ENCODE measurements around the gene RASSF4.

Gene RASSF4

DNA sequence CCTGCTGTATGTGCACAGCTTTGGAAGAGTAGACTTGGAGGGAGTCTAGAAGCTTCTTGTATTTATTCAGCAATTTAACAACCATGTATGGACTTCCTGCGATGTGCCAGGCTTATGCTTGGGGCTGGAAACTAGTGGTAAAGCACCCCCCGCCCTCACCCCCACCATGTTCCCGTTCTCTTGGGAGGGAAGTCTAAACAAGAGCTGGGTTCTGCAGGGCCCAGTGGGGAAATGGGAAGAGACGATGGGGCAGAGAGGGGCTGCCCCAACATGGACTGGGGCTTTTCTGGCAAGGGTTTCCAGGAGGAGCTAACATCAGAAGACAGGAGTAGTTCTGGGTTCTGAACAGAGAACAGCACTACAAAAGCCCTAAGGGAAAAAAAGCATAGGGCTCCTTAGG, 8.0 kb downstream of the RASSF4 start:
- Histone ChIP-seq H3K4me1 (ENCODE audit: insufficient read depth, low read length) (peaks cover 38% of the 10 kb centered on the region), H3K9ac (ENCODE audit: low read depth, low read length) (no peak overlapping the region), H3K9me3 (ENCODE audit: control insufficient read depth, insufficient read depth, low read length) (no peaks in the 10 kb centered on the region), H3K36me3 (ENCODE audit: insufficient read depth, low read length) (no peaks in the 10 kb centered on the region)

DNA sequence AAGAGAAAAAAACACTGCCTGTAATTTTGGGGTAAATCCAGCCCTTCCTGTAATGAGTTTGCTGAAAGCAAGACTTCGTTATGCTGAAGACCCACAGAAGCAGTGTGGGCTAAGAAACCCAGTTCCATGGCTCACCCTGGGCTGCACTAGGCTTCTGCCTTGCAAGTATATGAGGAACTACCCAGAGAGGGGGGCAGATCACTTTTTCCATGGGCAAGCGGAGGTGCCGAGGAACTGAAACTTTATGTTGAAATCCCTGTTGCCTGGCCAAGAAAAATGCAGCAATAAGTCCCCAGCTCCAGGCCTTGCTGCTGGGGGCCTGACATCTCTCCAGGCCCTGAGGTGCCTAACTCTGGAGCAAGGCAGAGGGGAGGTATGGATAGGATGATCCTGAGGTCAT, 8.5 kb downstream of the RASSF4 start:
- H3K4me1 ChIP-seq (ENCODE audit: insufficient read depth, low read length), result peaks cover 38% of the 10 kb centered on the region
- no peaks in the 10 kb centered on the region for H3K36me3 ChIP-seq (ENCODE audit: insufficient read depth, low read length)
- no peaks in the 10 kb centered on the region for H3K9me3 ChIP-seq (ENCODE audit: control insufficient read depth, insufficient read depth, low read length)
- H3K9ac ChIP-seq (ENCODE audit: low read depth, low read length), result no peak overlapping the region

DNA sequence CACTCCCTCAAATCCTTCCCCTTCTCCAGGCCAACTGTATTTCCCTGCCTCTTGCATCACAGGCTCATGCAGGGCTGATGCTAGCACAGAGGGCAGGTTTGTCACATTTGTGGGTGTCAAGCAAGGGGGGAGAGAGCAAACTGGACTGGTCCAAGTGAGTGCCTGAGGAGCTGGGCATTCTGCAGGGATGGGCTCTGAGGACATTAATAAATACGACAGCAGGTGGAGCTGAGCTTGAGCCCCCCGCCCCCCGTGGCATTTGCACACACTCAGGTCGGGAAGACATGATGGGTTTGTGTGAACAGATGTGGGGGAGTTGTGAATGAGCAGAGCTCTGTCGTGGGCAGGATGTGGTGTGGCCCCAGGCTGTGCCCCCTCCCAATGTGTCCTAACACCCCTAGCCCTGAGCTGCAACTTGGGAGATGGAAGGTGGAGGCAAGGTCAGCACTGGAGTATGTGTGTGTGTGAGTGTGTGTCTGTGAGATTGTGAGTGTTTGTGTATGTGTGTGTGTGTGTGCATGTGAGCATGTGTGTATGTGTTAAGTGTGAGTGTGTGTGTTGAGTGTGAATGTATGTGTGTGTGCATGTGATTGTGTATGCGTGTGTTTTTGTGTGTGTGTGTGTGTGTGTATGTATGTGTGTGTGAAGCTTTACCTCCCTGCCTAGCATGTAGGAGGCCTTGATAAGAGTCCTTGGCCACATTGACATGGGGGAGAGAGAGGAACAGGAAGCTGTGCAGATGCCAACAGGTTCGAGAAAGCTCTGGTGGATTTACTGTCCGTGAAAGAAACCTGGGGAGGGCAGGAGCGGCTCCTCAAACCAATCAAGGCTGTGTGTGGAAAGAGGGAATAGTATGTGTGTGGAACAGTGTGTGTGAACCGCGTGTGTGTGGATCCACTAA, 9.1 kb downstream of the RASSF4 start:
- no peak overlapping the region for H3K9ac ChIP-seq (ENCODE audit: low read depth, low read length)
- no peaks in the 10 kb centered on the region for H3K36me3 ChIP-seq (ENCODE audit: insufficient read depth, low read length)
- H3K4me1 ChIP-seq (ENCODE audit: insufficient read depth, low read length), result peaks cover 39% of the 10 kb centered on the region
- no peaks in the 10 kb centered on the region for H3K9me3 ChIP-seq (ENCODE audit: control insufficient read depth, insufficient read depth, low read length)

DNA sequence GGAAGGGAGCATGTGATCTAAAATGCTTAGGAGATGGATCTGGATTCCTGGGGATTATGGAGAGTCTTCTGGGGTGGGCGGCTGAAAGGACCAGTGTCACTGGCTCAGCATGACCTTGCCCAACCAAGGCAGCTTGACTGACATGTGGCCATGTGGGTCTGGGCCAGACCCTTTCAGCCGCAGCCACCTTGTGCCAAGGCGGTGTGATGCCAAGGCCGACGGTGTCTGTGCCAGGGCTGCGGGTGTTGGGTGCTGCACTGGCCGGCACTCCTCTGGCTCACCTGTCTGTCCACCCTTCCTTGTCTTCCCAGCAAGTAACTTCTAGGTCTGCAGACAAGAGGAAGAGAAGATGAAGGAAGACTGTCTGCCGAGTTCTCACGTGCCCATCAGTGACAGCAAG, 10.3 kb downstream of the RASSF4 start:
- Histone ChIP-seq H3K36me3 (ENCODE audit: insufficient read depth, low read length) (no peaks in the 10 kb centered on the region), H3K9ac (ENCODE audit: low read depth, low read length) (no peak overlapping the region), H3K4me1 (ENCODE audit: insufficient read depth, low read length) (peaks cover 30% of the 10 kb centered on the region)

DNA sequence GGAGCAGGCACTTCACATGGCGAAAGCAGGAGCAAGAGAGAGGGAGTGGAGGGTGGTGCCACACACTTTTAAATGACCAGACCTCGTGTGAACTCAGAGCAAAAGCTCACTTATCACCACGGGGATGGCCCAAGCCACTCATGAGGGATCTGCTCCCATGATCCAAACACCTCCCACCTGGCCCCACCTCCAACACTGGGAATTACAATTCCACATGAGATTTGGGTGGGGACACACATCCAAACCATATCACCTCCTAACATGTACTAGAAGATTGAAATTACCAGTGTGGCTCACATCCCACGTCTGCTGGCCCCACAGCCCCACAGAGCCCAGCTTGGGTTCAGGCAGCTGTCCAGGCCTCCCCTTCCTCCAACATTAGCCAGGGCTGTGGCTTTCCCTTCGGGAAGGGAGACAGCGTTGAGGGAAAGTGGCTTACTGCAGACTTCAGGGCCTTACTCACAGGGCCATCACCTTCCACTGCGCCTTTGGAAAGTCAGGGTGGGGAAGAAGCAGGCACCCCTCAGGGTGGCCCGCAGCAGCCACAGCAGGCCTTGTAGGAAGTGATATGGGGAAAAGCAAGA, 11.3 kb downstream of the RASSF4 start:
- Histone ChIP-seq H3K36me3 (ENCODE audit: insufficient read depth, low read length) (no peaks in the 10 kb centered on the region), H3K9ac (ENCODE audit: low read depth, low read length) (no peak overlapping the region), H3K9me3 (ENCODE audit: control insufficient read depth, insufficient read depth, low read length) (no peaks in the 10 kb centered on the region), H3K4me1 (ENCODE audit: insufficient read depth, low read length) (peaks cover 19% of the 10 kb centered on the region; the same call in 1 of the 2 replicates)

More for the DNA sequence above, 10.3 kb downstream of the RASSF4 start:
- no peaks in the 10 kb centered on the region for H3K9me3 ChIP-seq (ENCODE audit: control insufficient read depth, insufficient read depth, low read length)

DNA sequence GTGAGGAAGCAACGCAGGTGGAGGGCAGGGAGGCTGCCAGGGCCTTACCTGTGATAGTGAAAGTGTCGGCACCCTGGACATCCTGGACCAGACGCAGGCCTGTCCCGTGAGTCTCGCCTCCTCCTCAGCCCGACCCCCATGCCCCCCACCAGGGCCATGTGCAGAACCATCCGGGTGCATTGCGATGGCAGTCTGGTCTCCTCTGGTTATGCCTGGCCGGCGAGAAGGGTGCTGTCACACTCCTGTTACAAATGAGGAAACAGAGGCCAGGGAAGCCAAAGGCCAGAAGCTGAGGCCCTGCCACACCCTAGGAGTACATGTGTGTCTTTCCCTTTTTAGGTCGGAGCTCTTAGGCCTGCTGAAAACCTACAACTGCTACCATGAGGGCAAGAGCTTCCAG, 11.8 kb downstream of the RASSF4 start:
- no peaks in the 10 kb centered on the region for H3K9me3 ChIP-seq (ENCODE audit: control insufficient read depth, insufficient read depth, low read length)
- no peaks in the 10 kb centered on the region for H3K36me3 ChIP-seq (ENCODE audit: insufficient read depth, low read length)
- H3K9ac ChIP-seq (ENCODE audit: low read depth, low read length), result no peak overlapping the region
- H3K4me1 ChIP-seq (ENCODE audit: insufficient read depth, low read length), result peaks cover 17% of the 10 kb centered on the region; the same call in 1 of the 2 replicates

DNA sequence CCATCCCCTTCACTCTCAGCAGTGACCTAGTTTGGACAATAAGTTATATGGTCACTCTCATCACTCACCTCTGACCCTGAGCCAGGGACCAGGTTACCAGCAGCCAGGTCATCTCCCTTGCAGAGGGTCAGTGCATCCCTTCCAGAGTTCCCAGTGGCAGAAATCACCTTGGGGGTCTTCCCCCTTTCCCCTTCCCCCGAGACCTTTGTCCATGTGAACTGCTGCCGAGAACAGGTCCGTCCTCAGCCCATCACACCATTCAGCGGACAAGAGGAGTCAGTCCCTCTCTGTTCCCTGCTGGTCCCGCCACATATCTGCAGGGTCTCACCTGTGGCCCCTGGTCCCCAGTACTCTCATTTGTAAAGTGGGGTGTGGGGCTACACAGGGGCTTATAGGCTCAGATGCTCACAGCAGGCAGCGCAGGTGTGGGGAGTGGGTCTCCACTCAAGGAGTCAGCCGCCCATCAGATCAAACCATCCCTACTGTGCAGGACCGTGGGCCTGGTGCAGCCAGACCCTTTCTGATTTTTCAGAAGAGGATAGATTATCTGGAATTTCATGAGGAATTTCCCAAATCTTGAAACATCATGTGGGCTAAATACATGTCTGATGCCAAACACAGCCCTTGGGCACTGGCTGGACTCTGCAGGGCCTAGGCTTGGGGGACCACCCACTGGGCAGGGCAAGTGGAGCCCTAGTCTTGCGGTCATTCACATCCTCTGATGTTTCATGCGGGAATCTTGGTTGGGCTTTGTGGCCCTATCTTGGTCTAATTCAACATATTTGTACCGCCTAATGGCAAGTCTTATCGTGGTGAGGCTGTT, 12.5 kb downstream of the RASSF4 start:
- Histone ChIP-seq H3K4me1 (ENCODE audit: insufficient read depth, low read length) (peaks cover 17% of the 10 kb centered on the region; the same call in 1 of the 2 replicates), H3K9me3 (ENCODE audit: control insufficient read depth, insufficient read depth, low read length) (no peaks in the 10 kb centered on the region), H3K36me3 (ENCODE audit: insufficient read depth, low read length) (no peaks in the 10 kb centered on the region), H3K9ac (ENCODE audit: low read depth, low read length) (no peak overlapping the region)

DNA sequence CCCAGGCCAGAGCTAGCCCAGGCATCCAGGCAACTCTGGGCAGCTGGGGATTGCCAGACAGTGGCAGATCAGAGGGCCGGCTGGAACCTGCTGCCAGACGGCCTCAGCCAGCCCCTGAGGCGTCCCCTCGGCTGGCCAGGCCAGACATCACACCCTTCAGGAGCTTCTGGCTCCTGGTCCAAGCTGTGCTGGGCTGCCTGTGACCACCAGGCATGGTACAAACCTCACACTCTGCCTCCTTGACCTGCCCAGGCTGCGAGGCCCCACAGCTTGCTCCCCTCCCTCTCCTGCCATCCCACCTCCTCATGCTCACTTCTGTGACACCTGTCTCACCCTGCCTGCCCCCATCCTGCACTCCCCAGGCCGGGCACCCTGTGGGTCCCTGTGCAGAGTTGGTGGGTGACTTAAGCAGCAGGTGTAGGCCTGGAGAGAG, 13.3 kb downstream of the RASSF4 start:
- Histone ChIP-seq H3K36me3 (ENCODE audit: insufficient read depth, low read length) (no peaks in the 10 kb centered on the region; the same call in 1 of the 2 replicates), H3K9ac (ENCODE audit: low read depth, low read length) (no peak overlapping the region), H3K9me3 (ENCODE audit: control insufficient read depth, insufficient read depth, low read length) (no peaks in the 10 kb centered on the region), H3K4me1 (ENCODE audit: insufficient read depth, low read length) (peaks cover 15% of the 10 kb centered on the region; the same call in 1 of the 2 replicates)

DNA sequence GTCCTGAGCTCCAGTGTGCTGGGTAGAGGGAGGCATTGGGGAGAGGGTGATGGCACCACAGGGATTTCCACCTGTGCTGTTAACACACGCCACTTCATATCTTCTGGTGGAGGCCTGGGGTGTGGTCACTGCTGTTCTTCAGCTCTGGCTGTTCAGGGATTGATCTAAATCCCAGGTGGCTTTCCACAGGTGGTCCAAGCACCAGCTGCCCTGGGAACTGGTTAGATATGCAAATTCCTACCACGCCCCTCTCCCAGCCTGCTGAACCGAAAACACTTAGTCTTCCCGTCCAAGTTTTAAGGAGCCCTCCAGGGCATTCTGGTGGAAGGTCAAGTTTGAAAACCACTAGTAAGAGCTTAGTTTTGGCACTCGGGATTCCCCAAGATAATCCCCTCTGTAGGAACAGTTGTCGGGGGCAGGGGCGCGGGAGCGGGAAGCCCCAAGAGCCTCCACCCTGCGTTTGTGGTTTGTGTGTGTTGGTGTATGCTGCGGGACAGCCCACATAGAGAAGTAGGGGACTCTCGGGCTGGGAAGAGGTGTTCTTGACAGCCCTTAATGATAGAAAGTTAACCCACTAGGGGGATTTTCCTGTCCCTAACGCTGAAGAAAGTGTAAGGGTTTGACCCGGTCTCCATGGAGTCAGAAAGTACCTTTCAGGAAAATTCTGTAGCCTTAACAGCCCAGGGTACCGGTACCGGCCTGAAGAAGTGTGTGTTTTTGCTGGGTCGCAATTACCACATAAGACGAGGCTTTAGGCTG, 13.9 kb downstream of the RASSF4 start:
- Histone ChIP-seq H3K36me3 (ENCODE audit: insufficient read depth, low read length) (no peaks in the 10 kb centered on the region; the same call in 1 of the 2 replicates), H3K9ac (ENCODE audit: low read depth, low read length) (no peak overlapping the region), H3K9me3 (ENCODE audit: control insufficient read depth, insufficient read depth, low read length) (no peaks in the 10 kb centered on the region), H3K4me1 (ENCODE audit: insufficient read depth, low read length) (peaks cover 16% of the 10 kb centered on the region; the same call in 1 of the 2 replicates)

DNA sequence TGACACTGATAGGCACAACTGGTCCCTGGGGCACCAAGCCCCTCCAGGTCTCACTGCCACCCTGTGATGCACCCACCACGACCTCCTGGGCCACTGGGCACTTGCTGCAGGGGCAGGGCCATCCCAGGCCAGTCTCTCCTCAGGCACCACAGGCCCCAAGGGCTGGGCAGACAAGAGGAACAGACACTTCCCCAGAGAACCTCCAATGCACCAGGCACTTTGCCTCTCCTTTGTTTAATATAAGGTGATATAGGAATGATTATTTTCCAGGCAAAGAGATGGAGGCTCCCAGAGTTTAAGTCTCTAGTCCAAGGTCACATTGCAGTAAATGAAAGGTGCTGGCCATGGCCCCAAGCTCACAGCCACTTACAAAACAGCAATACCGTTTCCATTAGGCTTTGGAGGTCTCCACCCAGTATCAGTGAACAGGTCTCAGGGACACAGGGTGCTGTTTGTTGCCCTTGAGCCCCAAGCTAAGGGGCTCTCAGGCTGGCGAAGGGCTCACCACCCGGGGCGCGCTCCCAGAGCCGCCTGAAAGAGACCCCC, 14.6 kb downstream of the RASSF4 start:
- Histone ChIP-seq H3K9me3 (ENCODE audit: control insufficient read depth, insufficient read depth, low read length) (no peaks in the 10 kb centered on the region), H3K4me1 (ENCODE audit: insufficient read depth, low read length) (peaks cover 21% of the 10 kb centered on the region), H3K9ac (ENCODE audit: low read depth, low read length) (peak overlapping the region; percentile 64), H3K36me3 (ENCODE audit: insufficient read depth, low read length) (no peaks in the 10 kb centered on the region; the same call in 1 of the 2 replicates)

DNA sequence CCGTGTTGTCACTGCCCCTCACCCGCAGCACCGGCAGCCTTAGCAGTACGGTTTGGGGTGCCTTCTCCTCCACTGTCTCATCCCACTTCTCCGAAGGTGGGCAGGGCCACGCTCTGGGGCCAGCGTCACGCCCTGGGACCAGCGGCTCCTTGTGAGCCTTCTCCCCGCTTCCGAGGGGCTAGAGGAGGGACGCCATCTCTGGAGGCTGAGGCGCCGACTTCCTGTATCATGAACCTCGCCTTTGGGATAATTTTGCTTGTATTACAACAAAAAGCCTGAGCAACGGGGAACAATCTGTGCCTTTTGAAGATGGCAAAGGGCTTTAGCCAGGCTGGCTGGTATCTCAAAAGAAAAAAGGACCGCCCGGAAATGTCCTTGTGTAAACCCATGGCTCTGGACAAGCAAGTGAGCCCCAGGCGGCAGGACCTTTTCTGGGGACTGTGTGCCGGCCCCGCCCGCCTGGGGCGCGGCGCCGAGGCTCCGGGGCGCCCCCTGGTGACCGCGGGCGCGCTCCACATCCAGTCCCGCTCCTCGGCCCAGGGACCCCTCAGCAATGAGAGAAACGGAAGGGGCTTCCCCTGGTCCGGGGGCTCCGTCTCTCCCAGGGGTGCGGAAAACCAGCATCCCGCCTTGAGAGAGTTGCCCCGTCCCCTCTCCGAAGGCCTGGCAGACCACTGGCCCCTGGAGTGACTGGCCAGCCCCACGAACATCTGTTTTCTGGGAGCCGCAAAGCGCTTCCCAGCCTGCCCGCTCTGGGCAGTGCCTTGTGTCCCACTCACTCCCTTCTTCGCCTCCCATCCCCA, 15.2 kb downstream of the RASSF4 start:
- Histone ChIP-seq H3K9ac (ENCODE audit: low read depth, low read length) (peak overlapping the region; percentile 64), H3K4me1 (ENCODE audit: insufficient read depth, low read length) (peaks cover 28% of the 10 kb centered on the region), H3K9me3 (ENCODE audit: control insufficient read depth, insufficient read depth, low read length) (no peaks in the 10 kb centered on the region), H3K36me3 (ENCODE audit: insufficient read depth, low read length) (no peaks in the 10 kb centered on the region; the same call in 1 of the 2 replicates)

DNA sequence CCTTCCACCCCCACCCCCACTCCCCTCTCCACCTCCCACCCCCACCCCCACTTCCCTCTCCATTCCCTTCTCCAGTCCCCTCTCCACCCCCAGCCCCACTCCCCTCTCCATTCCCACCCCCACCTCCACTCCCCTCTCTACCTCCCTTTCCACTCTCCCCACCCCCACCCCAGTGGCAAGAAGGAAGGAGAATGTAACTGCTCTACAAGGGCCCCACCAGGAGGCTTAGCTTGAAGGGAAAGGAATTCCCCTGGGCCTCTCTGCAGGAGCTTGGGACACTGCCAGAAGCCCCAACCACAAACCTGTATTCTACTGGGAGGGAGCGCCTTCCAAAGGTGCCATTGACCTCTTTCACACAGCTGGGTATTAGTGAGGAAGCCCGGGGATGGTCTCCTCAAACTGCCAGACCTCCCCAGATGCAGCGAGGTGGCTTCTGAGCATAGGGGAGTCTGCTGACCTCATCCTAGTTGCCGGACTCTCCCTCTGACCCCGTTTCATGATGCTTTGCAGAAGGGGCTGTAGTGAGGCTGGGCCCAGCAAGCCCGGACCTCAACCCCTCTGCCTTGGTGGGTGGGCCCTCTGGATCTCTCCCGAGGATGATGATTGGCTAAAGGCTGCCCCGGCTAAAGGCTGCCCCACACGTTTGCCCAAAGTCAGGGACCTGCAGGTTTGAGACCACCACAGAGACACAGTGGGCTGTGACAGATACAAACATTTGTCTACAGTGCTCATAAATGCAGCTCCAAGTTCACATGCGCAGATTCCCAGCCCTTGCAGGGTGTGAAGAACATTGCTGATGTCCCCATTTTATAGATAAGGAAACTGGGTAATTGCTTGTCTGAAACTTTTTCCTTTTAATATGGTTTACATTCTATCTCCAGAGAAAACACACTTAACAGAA, 16.1 kb downstream of the RASSF4 start:
- no peaks in the 10 kb centered on the region; the same call in 1 of the 2 replicates for H3K36me3 ChIP-seq (ENCODE audit: insufficient read depth, low read length)
- peaks cover 36% of the 10 kb centered on the region for H3K4me1 ChIP-seq (ENCODE audit: insufficient read depth, low read length)
- H3K9ac ChIP-seq (ENCODE audit: low read depth, low read length), result peak overlapping the region; percentile 26; the same call in 1 of the 2 replicates
- H3K9me3 ChIP-seq (ENCODE audit: control insufficient read depth, insufficient read depth, low read length), result no peaks in the 10 kb centered on the region

Data from ES-I3 (cell line).